SU-DHL-6 (cell line): ENCODE results near the gene MICAL3.

ENCODE experiments used
- H2AFZ ChIP-seq: fragments of 200-600 bp; sonication (generic); 2 replicates; pipeline ENCODE4 v1.6.1; 2014; ENCODE audit warnings: low read depth, mild to moderate bottlenecking, moderate library complexity, mixed read lengths, antibody characterized with exemption, low read length; ENCODE audit not compliant: severe bottlenecking
- H3F3A ChIP-seq: fragments of 200-600 bp; shearing (Covaris generic); 2 replicates; pipeline ENCODE4 v1.6.0; 2016; ENCODE audit warnings: antibody characterized with exemption, mild to moderate bottlenecking; ENCODE audit not compliant: insufficient read depth
- H3K27ac ChIP-seq: fragments of 200-600 bp; sonication (generic); 2 replicates; pipeline ENCODE4 v1.5.1; 2016; ENCODE audit warnings: low read depth, mild to moderate bottlenecking, low read length, moderate library complexity, mixed read lengths
- H3K27me3 ChIP-seq: fragments of 200-600 bp; sonication (generic), shearing (Covaris generic); 2 replicates; pipeline ENCODE4 v1.6.0; 2014; ENCODE audit warnings: mild to moderate bottlenecking, low read length
- H3K36me3 ChIP-seq: fragments of 200-600 bp; sonication (generic); 2 replicates; pipeline ENCODE4 v1.6.1; 2014; ENCODE audit warnings: mild to moderate bottlenecking, low read length, mixed read lengths
- H3K4me2 ChIP-seq: fragments of 300-600, 200-600 bp; shearing (Covaris generic), sonication (generic); 2 replicates; pipeline ENCODE4 v1.6.0; 2014; ENCODE audit warnings: low read length, low read depth, mild to moderate bottlenecking; ENCODE audit not compliant: poor library complexity, severe bottlenecking
- H3K4me3 ChIP-seq: fragments of 200-600 bp; sonication (generic); 2 replicates; pipeline ENCODE4 v1.5.1; 2014; ENCODE audit warnings: antibody characterized with exemption, low read length, mild to moderate bottlenecking, mixed read lengths; ENCODE audit not compliant: insufficient read depth, poor library complexity, severe bottlenecking
- H3K79me2 ChIP-seq: fragments of 200-600 bp; sonication (generic); 2 replicates; pipeline ENCODE4 v1.6.1; 2014; ENCODE audit warnings: mild to moderate bottlenecking, low read length, moderate library complexity; ENCODE audit not compliant: insufficient read depth
- H3K9ac ChIP-seq: fragments of 200-600 bp; sonication (generic); 2 replicates; pipeline ENCODE4 v1.7.0; 2014; ENCODE audit warnings: mild to moderate bottlenecking, low read length
- H3K9me2 ChIP-seq: fragments of 200-600 bp; sonication (generic); replicated peaks from 2 replicates; pipeline ENCODE4 v1.6.1; 2014; ENCODE audit warnings: low read length; ENCODE audit not compliant: insufficient read depth
- H3K9me3 ChIP-seq: fragments of 200-600 bp; sonication (generic); 2 replicates; pipeline ENCODE4 v1.6.1; 2014; ENCODE audit warnings: low read length, mixed read lengths; ENCODE audit not compliant: insufficient read depth
- H4K20me1 ChIP-seq: fragments of 200-600 bp; sonication (generic); 2 replicates; pipeline ENCODE4 v1.6.1; 2014; ENCODE audit warnings: low read depth, mild to moderate bottlenecking, antibody characterized with exemption, low read length, moderate library complexity, mixed read lengths
- CTCF ChIP-seq: fragments of 200-600 bp; sonication (generic); IDR thresholded peaks from one replicate; pipeline ENCODE4 v1.5.1; 2017; ENCODE audit warnings: antibody characterized with exemption, mild to moderate bottlenecking, low read length, moderate library complexity; ENCODE audit not compliant: insufficient read depth, poor library complexity, severe bottlenecking
- EZH2phosphoT487 ChIP-seq: fragments of 200-600 bp; sonication (generic), shearing (Covaris generic); conservative IDR thresholded peaks from 2 replicates; pipeline ENCODE4 v1.6.1; 2018; ENCODE audit warnings: mild to moderate bottlenecking, antibody characterized with exemption, low read length, moderate library complexity, mixed read lengths

Gene MICAL3

DNA sequence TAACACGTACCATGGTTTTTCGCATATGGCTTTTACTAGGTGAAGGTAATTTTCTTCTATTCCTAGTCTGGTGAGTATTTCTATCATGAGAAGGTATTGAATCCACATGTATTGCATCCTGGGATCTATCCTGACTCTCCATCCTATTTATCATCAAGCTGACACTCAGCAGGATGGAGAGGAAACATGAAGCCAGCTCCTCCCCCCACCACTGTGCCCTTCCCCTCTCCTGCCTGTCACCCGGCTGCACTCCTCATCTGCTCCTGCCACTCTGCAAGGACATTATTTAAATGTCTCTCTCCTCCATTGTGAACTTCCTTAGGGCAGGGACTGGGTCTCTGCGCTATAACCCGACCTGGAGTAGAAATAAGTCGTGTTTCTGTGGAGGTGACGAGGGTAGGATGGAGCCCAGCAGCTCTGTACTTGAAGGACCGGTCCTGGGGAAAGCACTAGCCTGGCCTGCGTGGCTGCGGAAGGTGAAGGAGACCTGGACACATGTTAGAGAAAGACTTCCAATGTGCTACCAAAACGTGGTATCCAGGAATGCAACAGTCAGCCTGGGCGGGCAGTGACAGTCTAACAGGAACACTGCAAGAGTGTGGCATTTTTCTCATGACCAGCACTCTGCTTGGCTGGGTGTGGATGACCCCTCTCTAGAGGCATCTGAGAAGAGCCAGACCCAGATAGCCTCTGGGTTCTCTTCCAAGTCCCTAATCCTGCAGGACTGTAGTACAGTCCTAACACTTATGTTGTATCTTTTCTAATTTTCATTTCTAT, 111.2 kb downstream of the MICAL3 start:
- Histone ChIP-seq H3K4me3 (no peak overlapping the region), H3K9ac (no peak overlapping the region), H3K79me2 (peaks cover 97% of the 10 kb centered on the region), H3K36me3 (no peaks in the 10 kb centered on the region), H3K4me2 (no peak overlapping the region), H3F3A (no peaks in the 10 kb centered on the region), H3K9me2 (no peaks in the 10 kb centered on the region), H2AFZ (no peak overlapping the region), H3K9me3 (no peaks in the 10 kb centered on the region), H3K27me3 (no peaks in the 10 kb centered on the region), H4K20me1 (no peaks in the 10 kb centered on the region), H3K27ac (no peak overlapping the region)
- no peak for TF ChIP-seq CTCF
- no peak for TF ChIP-seq EZH2phosphoT487

- Histone ChIP-seq H3K36me3 (no peaks in the 10 kb centered on the region), H3K9me3 (no peaks in the 10 kb centered on the region), H2AFZ (no peak overlapping the region), H3K4me2 (no peak overlapping the region), H3K79me2 (peaks cover 93% of the 10 kb centered on the region), H3K27me3 (no peaks in the 10 kb centered on the region), H3K4me3 (no peak overlapping the region), H3K9ac (no peak overlapping the region), H3K27ac (no peak overlapping the region), H4K20me1 (no peaks in the 10 kb centered on the region), H3K9me2 (no peaks in the 10 kb centered on the region), H3F3A (no peaks in the 10 kb centered on the region)
- TF ChIP-seq EZH2phosphoT487 (no peak), CTCF (no peak)
These were observed 112.5 kb downstream of the MICAL3 start for GRCh38 chr22:17911887-17912286.

DNA sequence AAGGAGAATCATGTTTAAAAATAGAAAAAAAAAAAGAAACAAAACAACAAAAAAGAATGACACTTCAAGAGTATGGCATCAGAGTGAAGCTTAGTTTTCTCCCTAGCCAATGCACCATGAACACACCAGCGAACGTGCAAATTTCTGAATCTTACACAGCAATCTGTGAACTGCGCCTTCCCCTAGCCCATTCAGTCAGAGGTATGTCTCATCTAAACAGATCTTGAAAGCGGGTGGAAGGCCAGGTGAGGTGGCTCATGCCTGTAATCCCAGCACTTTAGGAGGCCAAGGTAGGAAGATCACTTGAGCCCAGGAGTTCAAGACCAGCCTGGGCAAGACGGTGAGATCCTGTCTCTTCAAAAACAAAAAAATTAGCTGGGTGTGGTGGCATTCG, 113.1 kb downstream of the MICAL3 start:
- H3K9ac ChIP-seq: no peak overlapping the region
- H2AFZ ChIP-seq: no peak overlapping the region
- H3K9me3 ChIP-seq: no peaks in the 10 kb centered on the region
- no peak overlapping the region for H3K4me2 ChIP-seq
- peaks cover 87% of the 10 kb centered on the region for H3K79me2 ChIP-seq
- H3K4me3 ChIP-seq: no peak overlapping the region
- TF ChIP-seq CTCF: no peak
- TF ChIP-seq EZH2phosphoT487: no peak
- no peaks in the 10 kb centered on the region for H3F3A ChIP-seq
- H4K20me1 ChIP-seq: no peaks in the 10 kb centered on the region
- no peaks in the 10 kb centered on the region for H3K27me3 ChIP-seq
- no peaks in the 10 kb centered on the region for H3K9me2 ChIP-seq
- H3K36me3 ChIP-seq: no peaks in the 10 kb centered on the region
- H3K27ac ChIP-seq: no peak overlapping the region
